ENCODE measurements around the gene RASAL2.

RASAL2 gene

GRCh38 chr1:178529364-178530036 lies 435.6 kb downstream of the RASAL2 start:
- DNase-seq: no peak

GRCh38 chr1:178530037-178530402 lies 436.1 kb downstream of the RASAL2 start:
- no peak for DNase-seq

GRCh38 chr1:178530502-178530901 lies 436.6 kb downstream of the RASAL2 start:
- no peak for DNase-seq

GRCh38 chr1:178531887-178532286 lies 438.0 kb downstream of the RASAL2 start:
- no peak for DNase-seq

GRCh38 chr1:178532392-178532791 lies 438.5 kb downstream of the RASAL2 start:
- DNase-seq: peak; percentile 83

GRCh38 chr1:178533121-178533946 lies 439.4 kb downstream of the RASAL2 start:
- DNase-seq: no peak
